NOMO-1 (cell line): ENCODE data around the gene PPP1R15A.
"Not testable (repeated sequence)": the region's sequence is repeated elsewhere in the genome, so short reads cannot be mapped to it uniquely, and the experiment has no call there.

ENCODE experiments used
- DNase-seq, 2 experiments: peaks; one replicate each; lab custom pipeline; 2025; ENCODE audit not compliant: unreplicated experiment in 2 of 2; lab: John Stamatoyannopoulos, UW

The PPP1R15A gene

GRCh38 chr19:48872182-48872883 is at the start of gene PPP1R15A:
Gene PPP1R15A, plus strand, starts transcription at chr19:48872421. Its CDS starts 813 bp downstream, at chr19:48873234.
- DNase-seq = peak; percentile 90 to 95

- no peak for DNase-seq
Observed at GRCh38 chr19:48822514-48822913, 49.7 kb upstream of the PPP1R15A start.

GRCh38 chr19:48826606-48827020 is 45.6 kb upstream of the PPP1R15A start:
- DNase-seq = no peak

GRCh38 chr19:48830088-48830487 is 42.1 kb upstream of the PPP1R15A start:
- DNase-seq = no peak

- no peak for DNase-seq
Observed at GRCh38 chr19:48830965-48831364, 41.3 kb upstream of the PPP1R15A start.

- no peak for DNase-seq
Observed at GRCh38 chr19:48833049-48833448, 39.2 kb upstream of the PPP1R15A start.

- DNase-seq = no peak
Observed at GRCh38 chr19:48833977-48834376, 38.2 kb upstream of the PPP1R15A start.

GRCh38 chr19:48835734-48836088 is 36.5 kb upstream of the PPP1R15A start:
- DNase-seq = peak; percentile 76 to 86

GRCh38 chr19:48836089-48837017 is 35.9 kb upstream of the PPP1R15A start, which contains the start of gene HSD17B14:
Gene HSD17B14, minus strand, starts transcription at chr19:48836491. Its CDS starts 80 bp downstream, at chr19:48836411.
- DNase-seq = no peak

GRCh38 chr19:48837051-48837524 is 35.1 kb upstream of the PPP1R15A start:
- DNase-seq = peak; percentile 67 to 73

- DNase-seq = no peak
Observed at GRCh38 chr19:48837687-48838086, 34.5 kb upstream of the PPP1R15A start.

GRCh38 chr19:48841047-48841446 is 31.2 kb upstream of the PPP1R15A start:
- no peak for DNase-seq

GRCh38 chr19:48841571-48841970 is 30.6 kb upstream of the PPP1R15A start:
- DNase-seq = no peak

- peak; percentile 11 to 38 for DNase-seq
Observed at GRCh38 chr19:48842789-48843162, 29.4 kb upstream of the PPP1R15A start.

GRCh38 chr19:48844472-48844871 is 27.7 kb upstream of the PPP1R15A start:
- no peak for DNase-seq

- no peak for DNase-seq
Observed at GRCh38 chr19:48845384-48845783, 26.8 kb upstream of the PPP1R15A start.

GRCh38 chr19:48846659-48847058 is 25.6 kb upstream of the PPP1R15A start:
- not testable (repeated sequence) for DNase-seq

- DNase-seq = no peak
Observed at GRCh38 chr19:48852292-48852691, 19.9 kb upstream of the PPP1R15A start.

GRCh38 chr19:48853483-48853882 is 18.7 kb upstream of the PPP1R15A start:
- no peak for DNase-seq

GRCh38 chr19:48854103-48854502 is 18.1 kb upstream of the PPP1R15A start:
- no peak for DNase-seq

GRCh38 chr19:48856921-48857320 is 15.3 kb upstream of the PPP1R15A start:
- DNase-seq = no peak
